Caco-2 (cell line): ENCODE results near the gene YY1AP1. TPM values are rescaled to one million over a fixed set of nuclear protein-coding genes. Genes with fewer than 3 reads are reported as not detected.

Experiments
- BruUV-seq: library from RNA; stranded (reverse); fragments of 400-500 nt; replicated peaks from 2 replicates; lab custom pipeline; 2021; lab: Mats Ljungman, UMichigan
- CTCF ChIA-PET: fragments of 300-600 bp; sonication (Branson Sonifier 250); formaldehyde crosslinking; loops from one replicate; lab custom pipeline; 2022; ENCODE audit warnings: antibody characterized with exemption; lab: Charles Lee
- POLR2A ChIA-PET: fragments of 300-600 bp; sonication (Branson Sonifier 250); formaldehyde crosslinking; loops from one replicate; lab custom pipeline; 2022; ENCODE audit warnings: antibody characterized with exemption; lab: Charles Lee
- DNase-seq, 2 experiments: peaks; one replicate each; pipeline versions ENCODE4 v3.0.0 to v3.0.0-alpha.2; 2020 to 2022
- H3K27me3 ChIP-seq: replicated peaks from 2 replicates; pipeline ENCODE4 v1.6.0; 2011; ENCODE audit warnings: low read length; ENCODE audit not compliant: control insufficient read depth, insufficient read depth
- H3K36me3 ChIP-seq: 2 replicates; pipeline ENCODE4 v1.5.1; 2011; ENCODE audit warnings: low read length; ENCODE audit not compliant: control insufficient read depth, insufficient read depth
- H3K4me1 ChIP-seq: fragments of 250-450 bp; sonication (Bioruptor Pico); 2 replicates; pipeline ENCODE4 v1.5.1; 2020; ENCODE audit warnings: mild to moderate bottlenecking
- H3K4me3 ChIP-seq: 2 replicates; pipeline ENCODE4 v1.5.1; 2011; ENCODE audit warnings: low read depth, mild to moderate bottlenecking, control low read depth, low read length
- H3K9me3 ChIP-seq: fragments of 250-450 bp; sonication (Bioruptor Pico); 2 replicates; pipeline ENCODE4 v1.5.1; 2020; ENCODE audit warnings: mild to moderate bottlenecking, moderate library complexity
- H3K27ac Mint-ChIP-seq: one replicate; pipeline ENCODE4 v1.8.0; 2022; ENCODE audit warnings: mixed read lengths; ENCODE audit not compliant: unreplicated experiment
- H3K27me3 Mint-ChIP-seq: one replicate; pipeline ENCODE4 v1.8.0; 2022; ENCODE audit warnings: mixed read lengths; ENCODE audit not compliant: insufficient read depth, unreplicated experiment
- H3K36me3 Mint-ChIP-seq: one replicate; pipeline ENCODE4 v1.8.0; 2022; ENCODE audit warnings: mild to moderate bottlenecking, mixed read lengths; ENCODE audit not compliant: insufficient read depth, unreplicated experiment
- H3K4me1 Mint-ChIP-seq: one replicate; pipeline ENCODE4 v1.8.0; 2022; ENCODE audit warnings: low read depth, mixed read lengths; ENCODE audit not compliant: unreplicated experiment
- H3K4me3 Mint-ChIP-seq: one replicate; pipeline ENCODE4 v1.8.0; 2022; ENCODE audit warnings: mild to moderate bottlenecking, moderate library complexity, mixed read lengths; ENCODE audit not compliant: unreplicated experiment
- H3K9me3 Mint-ChIP-seq: one replicate; pipeline ENCODE4 v1.8.0; 2022; ENCODE audit warnings: mixed read lengths; ENCODE audit not compliant: unreplicated experiment
- intact Hi-C: fragments of 100-400 bp; cut with micrococcal nuclease; formaldehyde crosslinking; loops from one replicate; pipeline ENCODE4 v1.10.0; 2022; ENCODE audit not compliant: unreplicated experiment
- total RNA-seq: library from RNA; stranded (reverse); gene quantifications from 2 replicates; pipeline ENCODE4 v1.2.3, GENCODE V29; 2022
- TF ChIP-seq, protein P1 (sequence below), 2 experiments: fragments of 200-600 bp in 1 of 2; IDR thresholded peaks; 1 replicate in 1 of 2; 2 replicates in 1 of 2; pipeline versions ENCODE4 v1.5.1 to v1.8.0; 2011 to 2022; ENCODE audit warnings: antibody characterized with exemption in 1 of 2, control low read depth in 1 of 2, inconsistent platforms in 1 of 2, low read depth in 1 of 2, low read length in 1 of 2, mild to moderate bottlenecking in 1 of 2, moderate library complexity in 1 of 2; ENCODE audit not compliant: insufficient read depth in 1 of 2, severe bottlenecking in 1 of 2, unreplicated experiment in 1 of 2

YY1AP1 gene
- total RNA-seq, 1 experiment from 2014 or later = 63.0 TPM

DNA sequence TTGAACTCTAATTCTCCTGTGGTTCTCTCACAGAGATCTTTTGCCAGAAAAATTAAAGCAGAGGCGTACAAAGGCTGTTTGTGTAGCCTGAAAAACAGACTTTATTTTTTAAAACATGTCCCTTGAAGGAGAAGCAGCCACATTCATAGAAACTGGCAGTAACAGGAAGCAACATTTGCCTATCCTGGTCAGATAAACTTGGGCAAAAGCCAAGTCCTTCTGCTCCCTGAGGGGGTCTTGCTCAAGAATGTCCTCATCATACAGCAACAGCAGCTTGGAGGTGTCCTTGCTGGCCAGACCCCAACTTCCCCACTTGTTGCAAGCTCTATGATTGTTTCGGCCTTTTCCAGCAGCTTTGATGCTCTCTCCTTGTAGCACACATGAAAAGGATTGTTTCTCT, 42.3 kb downstream of the YY1AP1 start:
- Mint-ChIP-seq H3K4me3 (no peak overlapping the region), H3K27ac (no peak overlapping the region), H3K4me1 (peaks cover 8% of the 10 kb centered on the region), H3K9me3 (peaks cover 9% of the 10 kb centered on the region), H3K36me3 (peaks cover 10% of the 10 kb centered on the region), H3K27me3 (no peaks in the 10 kb centered on the region)
- DNase-seq = no peak
- no TSS peak for BruUV-seq
- Histone ChIP-seq H3K4me1 (peaks cover 7% of the 10 kb centered on the region), H3K36me3 (no peaks in the 10 kb centered on the region), H3K9me3 (peaks cover 48% of the 10 kb centered on the region), H3K4me3 (no peak overlapping the region), H3K27me3 (no peaks in the 10 kb centered on the region)
- TF ChIP-seq, protein P1, sequence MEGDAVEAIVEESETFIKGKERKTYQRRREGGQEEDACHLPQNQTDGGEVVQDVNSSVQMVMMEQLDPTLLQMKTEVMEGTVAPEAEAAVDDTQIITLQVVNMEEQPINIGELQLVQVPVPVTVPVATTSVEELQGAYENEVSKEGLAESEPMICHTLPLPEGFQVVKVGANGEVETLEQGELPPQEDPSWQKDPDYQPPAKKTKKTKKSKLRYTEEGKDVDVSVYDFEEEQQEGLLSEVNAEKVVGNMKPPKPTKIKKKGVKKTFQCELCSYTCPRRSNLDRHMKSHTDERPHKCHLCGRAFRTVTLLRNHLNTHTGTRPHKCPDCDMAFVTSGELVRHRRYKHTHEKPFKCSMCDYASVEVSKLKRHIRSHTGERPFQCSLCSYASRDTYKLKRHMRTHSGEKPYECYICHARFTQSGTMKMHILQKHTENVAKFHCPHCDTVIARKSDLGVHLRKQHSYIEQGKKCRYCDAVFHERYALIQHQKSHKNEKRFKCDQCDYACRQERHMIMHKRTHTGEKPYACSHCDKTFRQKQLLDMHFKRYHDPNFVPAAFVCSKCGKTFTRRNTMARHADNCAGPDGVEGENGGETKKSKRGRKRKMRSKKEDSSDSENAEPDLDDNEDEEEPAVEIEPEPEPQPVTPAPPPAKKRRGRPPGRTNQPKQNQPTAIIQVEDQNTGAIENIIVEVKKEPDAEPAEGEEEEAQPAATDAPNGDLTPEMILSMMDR (IDR thresholded peaks at IDR 0.05; ENCODE audit: insufficient read depth in 1 of 2, low read depth in 1 of 2, low read length in 1 of 2, severe bottlenecking in 1 of 2, unreplicated experiment in 1 of 2) = no peak
- ChIA-PET POLR2A (no interaction called here), CTCF (no interaction called here)
- intact Hi-C loops = no loop called here

DNA sequence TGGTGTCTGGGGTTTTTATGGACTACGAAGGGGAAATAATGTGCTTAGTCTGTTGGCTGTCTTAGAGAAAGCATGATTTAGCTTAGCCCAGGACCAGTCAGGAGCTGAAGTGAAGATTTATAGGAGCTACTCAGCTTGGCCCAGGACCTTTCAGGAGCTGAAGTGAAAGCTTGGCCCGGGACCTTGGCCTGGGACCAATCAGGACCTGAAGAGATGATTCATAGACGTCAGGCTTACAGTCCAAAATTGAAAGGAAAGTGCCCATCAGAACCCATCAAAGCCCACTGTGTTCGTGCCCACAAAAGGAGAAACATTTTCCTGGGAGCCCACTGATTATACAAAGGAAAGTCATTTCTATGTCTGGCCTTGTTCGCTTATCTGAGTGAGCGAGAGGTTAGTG, 42.9 kb downstream of the YY1AP1 start:
- H3K27me3 ChIP-seq = no peaks in the 10 kb centered on the region
- peaks cover 52% of the 10 kb centered on the region for H3K9me3 ChIP-seq
- H3K4me1 ChIP-seq = peaks cover 6% of the 10 kb centered on the region
- no peak overlapping the region for H3K4me3 Mint-ChIP-seq
- intact Hi-C loops = no loop called here
- POLR2A ChIA-PET = no interaction called here
- BruUV-seq = no TSS peak
- H3K36me3 Mint-ChIP-seq = peaks cover 10% of the 10 kb centered on the region
- no peak for DNase-seq
- TF ChIP-seq, protein P1 (IDR thresholded peaks at IDR 0.05; ENCODE audit: insufficient read depth in 1 of 2, low read depth in 1 of 2, low read length in 1 of 2, severe bottlenecking in 1 of 2, unreplicated experiment in 1 of 2) = no peak
- no peak overlapping the region for H3K27ac Mint-ChIP-seq
- H3K9me3 Mint-ChIP-seq = peaks cover 9% of the 10 kb centered on the region
- H3K4me3 ChIP-seq = no peak overlapping the region
- no peaks in the 10 kb centered on the region for H3K36me3 ChIP-seq
- peaks cover 7% of the 10 kb centered on the region for H3K4me1 Mint-ChIP-seq
- H3K27me3 Mint-ChIP-seq = no peaks in the 10 kb centered on the region
- CTCF ChIA-PET = no interaction called here

DNA sequence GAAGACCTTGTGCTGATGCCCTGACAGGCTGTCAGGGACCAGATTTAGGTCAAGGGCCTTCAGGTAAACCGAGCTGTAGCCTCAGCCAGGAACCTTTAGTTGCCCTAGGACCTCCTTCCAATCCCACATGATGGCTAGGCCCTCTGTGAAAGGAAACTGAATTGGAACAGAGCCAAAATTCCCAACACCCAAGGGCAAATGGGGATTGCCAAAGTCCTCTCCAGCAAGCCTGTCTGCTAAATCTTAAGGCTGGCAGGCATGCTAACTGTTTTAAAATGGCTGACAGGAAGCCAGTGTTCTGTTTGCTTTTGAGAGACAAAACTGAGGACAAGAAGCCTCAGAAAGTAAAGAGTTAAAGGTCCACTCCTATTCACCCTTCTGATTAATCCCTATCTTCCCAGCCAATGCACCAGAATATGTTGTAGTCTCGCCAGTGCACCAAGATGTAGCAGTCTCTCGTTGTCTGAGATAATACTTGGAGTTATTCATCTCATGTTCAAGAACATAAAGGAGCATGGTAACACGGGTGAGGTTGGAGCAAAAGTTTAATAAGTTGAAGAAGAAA, 43.5 kb downstream of the YY1AP1 start:
- H3K9me3 ChIP-seq = peaks cover 50% of the 10 kb centered on the region
- ChIA-PET CTCF (no interaction called here), POLR2A (no interaction called here)
- Mint-ChIP-seq H3K27ac (no peak overlapping the region), H3K4me3 (no peak overlapping the region), H3K36me3 (peaks cover 10% of the 10 kb centered on the region), H3K4me1 (peaks cover 7% of the 10 kb centered on the region), H3K9me3 (peaks cover 5% of the 10 kb centered on the region), H3K27me3 (no peaks in the 10 kb centered on the region)
- intact Hi-C loops = no loop called here
- peaks cover 6% of the 10 kb centered on the region for H3K4me1 ChIP-seq
- H3K4me3 ChIP-seq = no peak overlapping the region
- no peak for DNase-seq
- H3K27me3 ChIP-seq = no peaks in the 10 kb centered on the region
- BruUV-seq = no TSS peak
- no peaks in the 10 kb centered on the region for H3K36me3 ChIP-seq
- TF ChIP-seq, protein P1 (IDR thresholded peaks at IDR 0.05; ENCODE audit: insufficient read depth in 1 of 2, low read depth in 1 of 2, low read length in 1 of 2, severe bottlenecking in 1 of 2, unreplicated experiment in 1 of 2) = no peak
